ENCODE measurements around the gene TXNRD2. TPM values are rescaled to one million over a fixed set of nuclear protein-coding genes. Genes with fewer than 3 reads are reported as not detected.

The TXNRD2 gene
- total RNA-seq, 1 experiment from 2014 or later: 19.7 TPM

DNA sequence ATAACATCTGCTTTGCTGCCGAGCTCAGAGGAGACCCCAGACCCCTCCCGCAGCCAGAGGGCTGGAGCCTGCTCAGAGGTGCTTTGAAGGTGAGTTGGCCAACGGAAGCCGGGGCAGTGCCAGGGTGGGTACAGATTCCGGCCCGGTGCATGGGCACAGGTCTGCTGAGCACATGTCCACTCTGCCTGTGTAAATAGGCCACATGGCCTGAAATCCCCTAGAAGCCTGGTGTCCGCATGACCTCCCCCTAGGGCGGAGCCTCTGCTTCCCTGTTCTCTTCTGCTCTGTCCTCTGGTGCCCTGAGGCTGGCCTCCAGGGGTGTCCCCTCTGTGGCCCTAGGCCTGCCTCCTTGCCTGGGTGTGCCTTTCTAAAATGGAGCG lies 19.6 kb upstream of the TXNRD2 start (continued):
- TF ChIP-seq ZNF274 (IDR thresholded peaks at IDR 0.05; ENCODE audit: low read depth, low read length): no peak
- no peak for TF ChIP-seq RAD21 (IDR thresholded peaks at IDR 0.05; ENCODE audit: low read depth)
- no peak for TF ChIP-seq ZFX (IDR thresholded peaks at IDR 0.05)
- no peak for TF ChIP-seq SRF (IDR thresholded peaks at IDR 0.05; ENCODE audit: low read depth)
- TF ChIP-seq, protein P1, sequence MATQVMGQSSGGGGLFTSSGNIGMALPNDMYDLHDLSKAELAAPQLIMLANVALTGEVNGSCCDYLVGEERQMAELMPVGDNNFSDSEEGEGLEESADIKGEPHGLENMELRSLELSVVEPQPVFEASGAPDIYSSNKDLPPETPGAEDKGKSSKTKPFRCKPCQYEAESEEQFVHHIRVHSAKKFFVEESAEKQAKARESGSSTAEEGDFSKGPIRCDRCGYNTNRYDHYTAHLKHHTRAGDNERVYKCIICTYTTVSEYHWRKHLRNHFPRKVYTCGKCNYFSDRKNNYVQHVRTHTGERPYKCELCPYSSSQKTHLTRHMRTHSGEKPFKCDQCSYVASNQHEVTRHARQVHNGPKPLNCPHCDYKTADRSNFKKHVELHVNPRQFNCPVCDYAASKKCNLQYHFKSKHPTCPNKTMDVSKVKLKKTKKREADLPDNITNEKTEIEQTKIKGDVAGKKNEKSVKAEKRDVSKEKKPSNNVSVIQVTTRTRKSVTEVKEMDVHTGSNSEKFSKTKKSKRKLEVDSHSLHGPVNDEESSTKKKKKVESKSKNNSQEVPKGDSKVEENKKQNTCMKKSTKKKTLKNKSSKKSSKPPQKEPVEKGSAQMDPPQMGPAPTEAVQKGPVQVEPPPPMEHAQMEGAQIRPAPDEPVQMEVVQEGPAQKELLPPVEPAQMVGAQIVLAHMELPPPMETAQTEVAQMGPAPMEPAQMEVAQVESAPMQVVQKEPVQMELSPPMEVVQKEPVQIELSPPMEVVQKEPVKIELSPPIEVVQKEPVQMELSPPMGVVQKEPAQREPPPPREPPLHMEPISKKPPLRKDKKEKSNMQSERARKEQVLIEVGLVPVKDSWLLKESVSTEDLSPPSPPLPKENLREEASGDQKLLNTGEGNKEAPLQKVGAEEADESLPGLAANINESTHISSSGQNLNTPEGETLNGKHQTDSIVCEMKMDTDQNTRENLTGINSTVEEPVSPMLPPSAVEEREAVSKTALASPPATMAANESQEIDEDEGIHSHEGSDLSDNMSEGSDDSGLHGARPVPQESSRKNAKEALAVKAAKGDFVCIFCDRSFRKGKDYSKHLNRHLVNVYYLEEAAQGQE (IDR thresholded peaks at IDR 0.05; ENCODE audit: low read depth): no peak
- no peak for TF ChIP-seq YY1 (IDR thresholded peaks at IDR 0.05; ENCODE audit: extremely low read depth, insufficient replicate concordance, low read depth, low read length)

DNA sequence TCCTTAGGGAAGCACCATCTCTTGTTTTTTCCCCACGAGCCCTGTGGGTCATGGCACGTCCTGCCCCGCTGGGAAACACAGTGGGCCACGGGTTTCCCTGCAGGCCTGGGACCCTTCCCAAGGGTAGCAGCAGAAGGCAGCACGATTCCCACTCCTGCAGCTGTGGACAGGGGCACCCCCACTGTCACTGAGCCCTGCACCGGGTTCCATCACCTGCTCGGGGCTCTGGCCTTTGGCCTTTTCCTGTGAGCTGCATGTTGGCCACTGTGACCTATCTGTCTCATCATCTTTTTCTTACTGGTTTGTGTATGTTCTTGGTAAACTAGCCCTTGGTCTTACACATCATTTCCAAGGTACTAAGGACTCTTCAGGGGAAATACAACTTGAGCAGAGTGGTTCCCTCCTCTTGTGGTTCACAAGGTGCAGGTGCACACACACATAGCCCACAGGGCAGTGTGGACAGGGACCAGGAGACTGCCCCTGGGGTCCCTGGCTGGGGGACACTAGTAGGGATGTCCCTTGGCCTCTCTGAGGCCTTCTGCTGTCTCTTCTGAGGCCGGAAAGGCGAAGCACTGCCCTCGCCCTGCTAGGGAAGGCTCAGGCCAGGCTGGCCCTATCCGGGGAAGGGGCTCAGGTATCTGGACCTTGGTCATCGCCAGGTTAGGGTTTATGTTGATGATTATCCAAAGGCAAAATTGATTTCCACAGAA lies 19.0 kb upstream of the TXNRD2 start:
- POLR2A ChIA-PET: no interaction called here

More for the DNA sequence above, 19.0 kb upstream of the TXNRD2 start:
- no peak overlapping the region for H3K4me3 ChIP-seq (replicated peaks in 1 of 2; ENCODE audit: low read depth in 1 of 2, low read length in 2 of 2)
- intact Hi-C loops (cut with micrococcal nuclease): loop anchor here (10.0 kb wide), 1 partner anchor 154 kb away; the partner anchor contains the start of genes RANBP1 and TRMT2A
- TF ChIP-seq TCF7L2 (IDR thresholded peaks at IDR 0.05; ENCODE audit: borderline replicate concordance, extremely low read depth, insufficient read depth, insufficient read length) (no peak), ELF1 (IDR thresholded peaks at IDR 0.05; ENCODE audit: borderline replicate concordance, low read depth) (no peak), ZNF274 (IDR thresholded peaks at IDR 0.05; ENCODE audit: low read depth, low read length) (no peak), EGR1 (IDR thresholded peaks at IDR 0.05; ENCODE audit: low read depth) (no peak), SRF (IDR thresholded peaks at IDR 0.05; ENCODE audit: low read depth) (no peak)
- TF ChIP-seq, protein P2, sequence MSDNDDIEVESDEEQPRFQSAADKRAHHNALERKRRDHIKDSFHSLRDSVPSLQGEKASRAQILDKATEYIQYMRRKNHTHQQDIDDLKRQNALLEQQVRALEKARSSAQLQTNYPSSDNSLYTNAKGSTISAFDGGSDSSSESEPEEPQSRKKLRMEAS (IDR thresholded peaks at IDR 0.05): no peak
- BruUV-seq (replicated peaks): no TSS peak
- no peak overlapping the region for H2AFZ ChIP-seq (ENCODE audit: low read depth, low read length, poor library complexity, severe bottlenecking)
- peaks cover 0 to 5% of the 10 kb centered on the region in 2 experiments; a peak in 1 of 4 replicates for H3K36me3 ChIP-seq (ENCODE audit: control insufficient read depth in 1 of 2, insufficient read depth in 2 of 2, low read length in 2 of 2)
- no peak overlapping the region for H3K9ac ChIP-seq (ENCODE audit: low read length)
- peaks cover 44 to 55% of the 10 kb centered on the region in 2 experiments for H3K4me1 ChIP-seq (ENCODE audit: control insufficient read depth in 1 of 2, insufficient read depth in 2 of 2, low read length in 2 of 2)
- no peaks in the 10 kb centered on the region for H3K9me2 ChIP-seq (ENCODE audit: insufficient read depth)
- H3K4me2 ChIP-seq (ENCODE audit: low read length): no peak overlapping the region
- H3K79me2 ChIP-seq (ENCODE audit: insufficient read depth, low read length): no peaks in the 10 kb centered on the region
- RAD21 ChIA-PET (ENCODE audit: low non-redundant PET in 1 of 2, low total read pairs in 2 of 2, uncharacterized antibody in 2 of 2, unreplicated experiment in 2 of 2): no interaction called here
- H3K27me3 ChIP-seq (ENCODE audit: insufficient read depth, low read length): no peaks in the 10 kb centered on the region
- no peaks in the 10 kb centered on the region for H4K20me1 ChIP-seq (ENCODE audit: insufficient read depth)
- ATAC-seq: no peak
- no peak overlapping the region for H3K27ac ChIP-seq (ENCODE audit: low read depth, low read length)
- no peaks in the 10 kb centered on the region for H3K9me3 ChIP-seq (ENCODE audit: control insufficient read depth in 1 of 2, insufficient read depth in 1 of 2, low read depth in 1 of 2, low read length in 2 of 2)
- CTCF ChIA-PET: no interaction called here
- no peak for DNase-seq (ENCODE audit: low read depth, low spot score)

Measured in HCT116 (cell line).